ENCODE measurements around the gene GOSR1. TPM values are rescaled to one million over a fixed set of nuclear protein-coding genes. Genes with fewer than 3 reads are reported as not detected.

Gene GOSR1
- total RNA-seq, 1 donor from 2014 or later: 64.3 TPM

GRCh38 chr17:30555942-30556341 lies 78.7 kb downstream of the GOSR1 start:
- TF ChIP-seq CTCF (IDR thresholded peaks at IDR 0.05; ENCODE audit: unreplicated experiment): no peak
- Mint-ChIP-seq H3K4me3 (no peak overlapping the region), H3K27me3 (ENCODE audit: low read depth) (no peaks in the 10 kb centered on the region), H3K36me3 (no peaks in the 10 kb centered on the region), H3K4me1 (no peaks in the 10 kb centered on the region), H3K27ac (no peak overlapping the region), H3K9me3 (no peaks in the 10 kb centered on the region)
- DNase-seq (ENCODE audit: low spot score in 2 of 2, unreplicated experiment in 2 of 2): peak in 1 of 2 experiments; percentile 26

DNA sequence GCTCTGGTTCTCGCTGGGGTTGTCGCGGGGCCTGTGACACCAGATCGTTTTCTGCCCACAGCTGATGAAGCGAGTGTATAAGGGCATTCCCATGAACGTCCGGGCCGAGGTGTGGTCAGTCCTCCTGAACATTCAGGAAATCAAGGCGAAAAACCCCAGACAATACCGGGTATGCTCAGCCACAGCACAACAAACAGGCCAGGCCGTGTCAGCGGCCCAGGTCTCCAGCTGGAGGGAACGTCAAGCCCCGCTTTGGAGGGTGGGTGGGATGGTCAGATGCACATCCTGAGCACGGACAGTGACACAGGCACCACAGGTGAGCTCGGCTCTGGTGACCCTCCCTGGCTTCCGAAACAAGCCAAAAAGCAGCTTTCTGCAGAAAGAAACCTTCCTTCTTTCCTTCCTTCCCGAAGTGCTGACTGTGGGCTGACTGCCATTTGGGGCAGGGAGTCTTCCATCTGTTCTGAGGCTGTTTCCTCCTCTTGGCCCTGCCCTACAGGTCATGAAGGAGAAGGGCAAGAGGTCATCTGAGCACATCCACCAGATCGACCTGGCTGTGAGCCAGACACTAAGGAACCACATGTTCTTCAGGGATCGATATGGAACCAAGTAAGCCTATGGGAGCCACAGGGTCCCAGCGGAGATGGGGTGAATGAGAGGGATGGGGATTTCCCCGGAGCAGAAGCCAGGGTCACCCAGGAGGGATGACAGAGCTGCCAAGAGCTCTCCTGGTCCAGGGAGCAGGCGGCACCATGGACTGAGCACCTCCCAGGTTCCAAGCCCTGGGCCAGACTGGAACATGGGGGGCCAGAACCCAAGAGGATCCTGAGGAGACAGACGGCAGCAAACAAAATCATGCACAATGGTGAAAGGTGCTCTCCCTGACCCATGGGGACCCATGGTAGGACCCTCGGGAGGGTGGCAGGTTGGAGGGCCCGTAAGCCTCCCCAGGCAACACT lies 79.4 kb downstream of the GOSR1 start:
- Mint-ChIP-seq H3K27me3 (ENCODE audit: low read depth) (no peaks in the 10 kb centered on the region), H3K4me1 (no peaks in the 10 kb centered on the region), H3K9me3 (no peaks in the 10 kb centered on the region), H3K4me3 (no peak overlapping the region), H3K36me3 (no peaks in the 10 kb centered on the region), H3K27ac (no peak overlapping the region)
- DNase-seq (ENCODE audit: low spot score in 2 of 2, unreplicated experiment in 2 of 2): no peak
- no peak for TF ChIP-seq CTCF (IDR thresholded peaks at IDR 0.05; ENCODE audit: unreplicated experiment)

DNA sequence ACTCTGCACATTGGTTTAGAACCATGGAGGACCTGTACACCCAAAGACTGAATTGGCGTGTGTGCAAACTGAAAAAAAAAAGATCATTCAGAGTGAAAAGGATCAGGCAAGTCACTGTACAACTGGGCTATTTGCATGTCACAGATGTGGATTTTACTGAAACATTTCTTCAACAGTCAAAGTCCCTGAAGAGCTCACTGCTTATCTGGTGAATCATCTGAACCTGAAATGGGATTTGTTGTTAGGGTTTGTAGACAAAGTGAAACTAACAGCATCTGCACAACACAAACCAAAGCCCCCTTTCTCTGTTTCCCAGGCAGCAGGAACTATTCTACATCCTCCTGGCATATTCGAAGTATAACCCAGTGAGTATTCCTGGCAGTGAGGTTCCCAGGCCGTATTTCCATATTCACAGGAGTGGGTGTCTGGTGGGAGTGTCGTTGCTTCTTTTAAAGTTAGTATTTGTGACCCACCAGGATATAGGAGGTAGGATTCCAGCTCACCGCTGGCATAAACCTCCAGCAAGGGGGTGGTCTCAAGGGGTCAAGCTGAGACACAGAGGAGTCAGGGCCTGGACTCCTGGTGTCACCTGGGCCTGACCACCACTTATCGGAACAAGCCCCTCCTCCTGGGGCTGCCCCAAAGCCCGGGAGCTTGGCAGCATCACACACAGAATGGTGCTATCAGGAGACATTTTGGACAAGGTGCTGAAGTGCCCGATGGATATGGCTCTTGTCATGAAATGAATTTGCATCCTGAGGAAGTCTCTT lies 80.9 kb downstream of the GOSR1 start:
- Mint-ChIP-seq H3K4me1 (no peaks in the 10 kb centered on the region), H3K36me3 (no peaks in the 10 kb centered on the region), H3K27me3 (ENCODE audit: low read depth) (no peaks in the 10 kb centered on the region), H3K27ac (no peak overlapping the region), H3K4me3 (no peak overlapping the region), H3K9me3 (peaks cover 8% of the 10 kb centered on the region)
- TF ChIP-seq CTCF (IDR thresholded peaks at IDR 0.05; ENCODE audit: unreplicated experiment): no peak
- DNase-seq (ENCODE audit: low spot score in 2 of 2, unreplicated experiment in 2 of 2): no peak

DNA sequence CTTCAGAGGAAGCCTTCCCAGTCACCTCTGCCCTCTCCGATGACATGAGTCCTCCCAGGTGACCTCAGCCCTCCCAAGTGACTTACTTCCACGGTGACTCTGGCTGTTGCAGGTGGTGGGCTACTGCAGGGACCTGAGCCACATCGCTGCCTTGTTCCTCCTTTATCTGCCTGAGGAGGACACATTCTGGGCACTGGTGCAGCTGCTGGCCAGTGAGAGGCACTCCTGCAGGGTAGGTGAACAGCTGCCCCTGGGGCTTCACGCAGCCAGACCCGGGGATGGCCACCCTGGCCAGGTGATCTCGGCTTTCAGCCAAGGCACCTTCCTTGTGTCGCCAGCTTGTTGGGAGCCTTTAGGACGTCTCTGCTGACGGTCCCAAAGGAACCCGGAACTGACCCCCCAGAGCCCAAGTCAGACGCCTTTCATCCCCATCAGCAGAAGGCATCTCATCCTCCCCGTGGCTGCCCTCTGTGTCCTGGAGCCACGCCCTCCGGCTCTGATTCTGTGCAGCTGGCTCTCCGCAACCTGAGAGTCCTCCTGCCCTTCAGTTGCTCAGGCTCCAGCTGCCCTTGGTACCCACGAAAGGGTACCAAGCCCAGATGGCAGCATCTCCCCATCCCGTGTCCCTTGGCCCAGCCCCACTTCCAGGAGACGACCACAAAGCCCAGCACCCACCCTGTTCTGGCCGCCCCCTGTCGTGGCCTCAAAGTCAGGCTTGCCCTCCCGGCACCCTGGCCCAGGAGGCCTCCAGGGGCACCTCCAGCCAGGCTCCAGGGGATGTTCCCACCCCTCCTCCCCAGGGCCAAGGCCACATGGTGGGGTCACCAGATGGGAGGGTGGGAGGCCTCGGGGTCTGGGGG lies 81.7 kb downstream of the GOSR1 start:
- Mint-ChIP-seq H3K36me3 (peaks cover 2% of the 10 kb centered on the region), H3K4me3 (no peak overlapping the region)
- DNase-seq (ENCODE audit: low spot score in 2 of 2, unreplicated experiment in 2 of 2): peak in 1 of 2 experiments; percentile 33

More for the DNA sequence above, 81.7 kb downstream of the GOSR1 start:
- Mint-ChIP-seq H3K27me3 (ENCODE audit: low read depth) (no peaks in the 10 kb centered on the region), H3K4me1 (peaks cover 6% of the 10 kb centered on the region), H3K9me3 (peaks cover 12% of the 10 kb centered on the region), H3K27ac (no peak overlapping the region)
- no peak for TF ChIP-seq CTCF (IDR thresholded peaks at IDR 0.05; ENCODE audit: unreplicated experiment)

Data from mesothelial cell of epicardium (in vitro differentiated cells).